Neural progenitor cell (in vitro differentiated cells): ENCODE results near the gene RXFP1.

ENCODE experiments used
- EZH2 ChIP-seq: fragments of 200-600 bp; sonication (generic); IDR thresholded peaks from 2 replicates; pipeline ENCODE4 v1.6.1; 2017; ENCODE audit warnings: antibody characterized with exemption, mild to moderate bottlenecking, moderate library complexity
- EZH2phosphoT487 ChIP-seq: fragments of 200-600 bp; sonication (generic); IDR thresholded peaks from 2 replicates; pipeline ENCODE4 v1.6.1; 2017; ENCODE audit warnings: antibody characterized with exemption
- TF ChIP-seq, protein P1 (sequence below): fragments of 200-600 bp; sonication (generic); IDR thresholded peaks from 2 replicates; pipeline ENCODE4 v1.5.1; 2017; ENCODE audit warnings: antibody characterized with exemption, mild to moderate bottlenecking

DNA sequence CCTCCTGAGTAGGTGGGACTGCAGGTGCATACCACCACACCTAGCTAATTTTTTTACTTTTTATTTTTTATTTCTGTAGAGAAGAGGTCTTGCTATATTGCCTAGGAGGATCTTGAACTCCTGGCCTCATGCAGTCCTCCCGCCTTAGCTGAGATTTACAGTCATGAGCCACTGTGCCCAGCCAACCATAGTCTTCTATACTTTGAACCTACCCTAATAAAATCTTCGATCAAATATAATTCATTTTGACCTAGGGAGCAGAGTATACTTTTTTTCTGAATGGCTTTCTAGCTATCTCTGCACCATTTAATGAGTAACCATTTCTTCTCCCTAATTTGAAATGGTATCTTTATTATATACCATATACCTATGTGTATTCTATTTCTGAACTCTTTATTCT is 157.1 kb downstream of the RXFP1 start:
- TF ChIP-seq, protein P1, sequence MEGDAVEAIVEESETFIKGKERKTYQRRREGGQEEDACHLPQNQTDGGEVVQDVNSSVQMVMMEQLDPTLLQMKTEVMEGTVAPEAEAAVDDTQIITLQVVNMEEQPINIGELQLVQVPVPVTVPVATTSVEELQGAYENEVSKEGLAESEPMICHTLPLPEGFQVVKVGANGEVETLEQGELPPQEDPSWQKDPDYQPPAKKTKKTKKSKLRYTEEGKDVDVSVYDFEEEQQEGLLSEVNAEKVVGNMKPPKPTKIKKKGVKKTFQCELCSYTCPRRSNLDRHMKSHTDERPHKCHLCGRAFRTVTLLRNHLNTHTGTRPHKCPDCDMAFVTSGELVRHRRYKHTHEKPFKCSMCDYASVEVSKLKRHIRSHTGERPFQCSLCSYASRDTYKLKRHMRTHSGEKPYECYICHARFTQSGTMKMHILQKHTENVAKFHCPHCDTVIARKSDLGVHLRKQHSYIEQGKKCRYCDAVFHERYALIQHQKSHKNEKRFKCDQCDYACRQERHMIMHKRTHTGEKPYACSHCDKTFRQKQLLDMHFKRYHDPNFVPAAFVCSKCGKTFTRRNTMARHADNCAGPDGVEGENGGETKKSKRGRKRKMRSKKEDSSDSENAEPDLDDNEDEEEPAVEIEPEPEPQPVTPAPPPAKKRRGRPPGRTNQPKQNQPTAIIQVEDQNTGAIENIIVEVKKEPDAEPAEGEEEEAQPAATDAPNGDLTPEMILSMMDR = no peak
- TF ChIP-seq EZH2 (no peak), EZH2phosphoT487 (no peak)
